A673 (cell line): ENCODE data around the gene BLACAT1. TPM values are rescaled to one million over a fixed set of nuclear protein-coding genes. Genes with fewer than 3 reads are reported as not detected.
A peak's percentile ranks its signal among the peaks of the same experiment; 100 is the strongest.

Experiments
- BruUV-seq: library from RNA; stranded (reverse); fragments of 400-500 nt; replicated peaks from 2 replicates; lab custom pipeline; 2021; lab: Mats Ljungman, UMichigan
- CTCF ChIA-PET: fragments of 300-600 bp; sonication (Branson Sonifier 250); formaldehyde crosslinking; loops from one replicate; lab custom pipeline; 2022; ENCODE audit warnings: antibody characterized with exemption; lab: Charles Lee
- POLR2A ChIA-PET: fragments of 300-600 bp; sonication (Branson Sonifier 250); formaldehyde crosslinking; loops from one replicate; lab custom pipeline; 2022; ENCODE audit warnings: antibody characterized with exemption; ENCODE audit not compliant: low non-redundant PET; lab: Charles Lee
- DNase-seq: peaks from one replicate; pipeline ENCODE4 v3.0.0-alpha.2; 2015; ENCODE audit warnings: low spot score
- H3K27ac ChIP-seq: fragments of 200-600 bp; sonication (generic); 2 replicates; pipeline ENCODE4 v1.5.1; 2016; ENCODE audit warnings: mixed run types, low read depth, mild to moderate bottlenecking, mixed read lengths, antibody characterized with exemption, low read length; ENCODE audit not compliant: poor library complexity, severe bottlenecking
- H3K27me3 ChIP-seq: fragments of 200-600 bp; sonication (generic); replicated peaks from 2 replicates; pipeline ENCODE4 v1.6.1; 2017; ENCODE audit warnings: mixed run types, low read depth, mild to moderate bottlenecking, mixed read lengths, antibody characterized with exemption, low read length; ENCODE audit not compliant: insufficient read depth, poor library complexity
- H3K36me3 ChIP-seq: fragments of 200-600 bp; sonication (generic); 2 replicates; pipeline ENCODE4 v1.6.1; 2016; ENCODE audit warnings: mixed run types, mild to moderate bottlenecking, mixed read lengths, antibody characterized with exemption, low read length; ENCODE audit not compliant: insufficient read depth, poor library complexity, severe bottlenecking
- H3K4me1 ChIP-seq: fragments of 200-600 bp; sonication (generic); 2 replicates; pipeline ENCODE4 v1.6.1; 2017; ENCODE audit warnings: mixed run types, mild to moderate bottlenecking, mixed read lengths, antibody characterized with exemption, low read length; ENCODE audit not compliant: insufficient read depth, poor library complexity, severe bottlenecking
- H3K4me3 ChIP-seq: fragments of 200-600 bp; sonication (generic); 2 replicates; pipeline ENCODE4 v1.5.1; 2016; ENCODE audit warnings: low read depth, mixed run types, mild to moderate bottlenecking, mixed read lengths, low read length; ENCODE audit not compliant: poor library complexity, severe bottlenecking
- H3K9me3 ChIP-seq: fragments of 200-600 bp; sonication (generic); 2 replicates; pipeline ENCODE4 v1.6.1; 2016; ENCODE audit warnings: mixed run types, low read depth, mild to moderate bottlenecking, mixed read lengths, antibody characterized with exemption, low read length; ENCODE audit not compliant: poor library complexity, severe bottlenecking
- EZH2 ChIP-seq: fragments of 200-600 bp; sonication (generic); IDR thresholded peaks from 2 replicates; pipeline ENCODE4 v1.6.1; 2017; ENCODE audit warnings: borderline replicate concordance, low read depth, mild to moderate bottlenecking, mixed read lengths, antibody characterized with exemption, low read length; ENCODE audit not compliant: poor library complexity, severe bottlenecking
- intact Hi-C: fragments of 100-400 bp; cut with micrococcal nuclease; formaldehyde crosslinking; loops from one replicate; pipeline ENCODE4 v1.10.0; 2022; ENCODE audit not compliant: unreplicated experiment
- total RNA-seq: library from RNA; stranded (reverse); gene quantifications from 2 replicates; pipeline ENCODE4 v1.2.3, GENCODE V29; 2021
- TF ChIP-seq, protein P1 (sequence below): fragments of 300-800, 200-600 bp; sonication (generic); conservative IDR thresholded peaks from 2 replicates; pipeline ENCODE4 v1.5.1; 2017; ENCODE audit warnings: low read depth, mild to moderate bottlenecking, antibody characterized with exemption, low read length, moderate library complexity, mixed read lengths

Gene BLACAT1
- total RNA-seq, 1 experiment from 2014 or later: 0.45 TPM

DNA sequence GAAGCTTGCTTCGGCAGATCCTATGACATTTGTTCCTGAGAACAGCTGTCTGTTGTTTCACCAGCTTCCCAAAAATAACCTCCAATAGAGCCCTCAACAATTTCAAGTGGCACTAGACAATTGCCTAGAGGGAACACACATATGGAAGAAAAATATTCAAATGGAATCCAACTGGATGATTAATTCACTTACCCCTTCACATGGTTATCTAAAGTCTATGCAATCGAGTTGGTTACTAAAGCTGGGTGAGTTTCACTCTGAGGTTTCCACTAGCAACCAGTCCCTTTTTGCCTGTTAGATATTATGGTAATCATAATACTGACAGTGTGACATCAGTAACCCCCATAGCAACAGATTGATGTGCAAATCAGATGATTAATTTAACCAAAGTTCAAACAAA, 34.0 kb downstream of the BLACAT1 start, which contains the start of gene LEMD1:
Gene LEMD1, minus strand, starts transcription at position 259 of the 400 bp plus-strand sequence. CDS start 1,520 bp downstream, outside the sequence.
- Histone ChIP-seq H3K27me3 (no peaks in the 10 kb centered on the region), H3K4me1 (peaks cover 60% of the 10 kb centered on the region), H3K36me3 (no peaks in the 10 kb centered on the region), H3K4me3 (no peak within 1 kb of the TSS), H3K27ac (peak within 1 kb of the TSS; percentile 36), H3K9me3 (no peaks in the 10 kb centered on the region)
- no peak for DNase-seq
- TF ChIP-seq, protein P1, sequence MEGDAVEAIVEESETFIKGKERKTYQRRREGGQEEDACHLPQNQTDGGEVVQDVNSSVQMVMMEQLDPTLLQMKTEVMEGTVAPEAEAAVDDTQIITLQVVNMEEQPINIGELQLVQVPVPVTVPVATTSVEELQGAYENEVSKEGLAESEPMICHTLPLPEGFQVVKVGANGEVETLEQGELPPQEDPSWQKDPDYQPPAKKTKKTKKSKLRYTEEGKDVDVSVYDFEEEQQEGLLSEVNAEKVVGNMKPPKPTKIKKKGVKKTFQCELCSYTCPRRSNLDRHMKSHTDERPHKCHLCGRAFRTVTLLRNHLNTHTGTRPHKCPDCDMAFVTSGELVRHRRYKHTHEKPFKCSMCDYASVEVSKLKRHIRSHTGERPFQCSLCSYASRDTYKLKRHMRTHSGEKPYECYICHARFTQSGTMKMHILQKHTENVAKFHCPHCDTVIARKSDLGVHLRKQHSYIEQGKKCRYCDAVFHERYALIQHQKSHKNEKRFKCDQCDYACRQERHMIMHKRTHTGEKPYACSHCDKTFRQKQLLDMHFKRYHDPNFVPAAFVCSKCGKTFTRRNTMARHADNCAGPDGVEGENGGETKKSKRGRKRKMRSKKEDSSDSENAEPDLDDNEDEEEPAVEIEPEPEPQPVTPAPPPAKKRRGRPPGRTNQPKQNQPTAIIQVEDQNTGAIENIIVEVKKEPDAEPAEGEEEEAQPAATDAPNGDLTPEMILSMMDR: no peak
- no peak for TF ChIP-seq EZH2
- ChIA-PET POLR2A (no interaction called here), CTCF (no interaction called here)
- intact Hi-C loops: no loop called here
- no TSS peak for BruUV-seq

DNA sequence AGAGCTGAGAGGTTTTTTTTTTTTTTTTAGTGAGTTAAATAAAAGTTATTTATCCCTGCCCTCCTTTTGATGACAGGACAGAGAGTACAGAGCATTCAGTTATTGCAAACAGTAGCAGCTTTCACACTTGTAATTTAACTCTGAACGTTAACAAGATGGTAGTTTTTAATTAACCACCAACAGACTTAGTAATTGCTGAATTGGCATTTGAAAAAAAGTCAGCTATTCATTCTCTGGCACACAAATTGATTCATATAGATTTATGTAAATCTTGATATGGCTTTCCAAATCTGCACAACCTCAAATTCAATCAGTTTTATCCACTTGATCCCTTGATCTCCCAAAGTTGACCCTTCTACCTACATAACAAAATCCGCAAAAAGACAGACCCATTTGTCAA, 34.9 kb downstream of the BLACAT1 start:
- POLR2A ChIA-PET: no interaction called here
- BruUV-seq: no TSS peak
- intact Hi-C loops: no loop called here

DNA sequence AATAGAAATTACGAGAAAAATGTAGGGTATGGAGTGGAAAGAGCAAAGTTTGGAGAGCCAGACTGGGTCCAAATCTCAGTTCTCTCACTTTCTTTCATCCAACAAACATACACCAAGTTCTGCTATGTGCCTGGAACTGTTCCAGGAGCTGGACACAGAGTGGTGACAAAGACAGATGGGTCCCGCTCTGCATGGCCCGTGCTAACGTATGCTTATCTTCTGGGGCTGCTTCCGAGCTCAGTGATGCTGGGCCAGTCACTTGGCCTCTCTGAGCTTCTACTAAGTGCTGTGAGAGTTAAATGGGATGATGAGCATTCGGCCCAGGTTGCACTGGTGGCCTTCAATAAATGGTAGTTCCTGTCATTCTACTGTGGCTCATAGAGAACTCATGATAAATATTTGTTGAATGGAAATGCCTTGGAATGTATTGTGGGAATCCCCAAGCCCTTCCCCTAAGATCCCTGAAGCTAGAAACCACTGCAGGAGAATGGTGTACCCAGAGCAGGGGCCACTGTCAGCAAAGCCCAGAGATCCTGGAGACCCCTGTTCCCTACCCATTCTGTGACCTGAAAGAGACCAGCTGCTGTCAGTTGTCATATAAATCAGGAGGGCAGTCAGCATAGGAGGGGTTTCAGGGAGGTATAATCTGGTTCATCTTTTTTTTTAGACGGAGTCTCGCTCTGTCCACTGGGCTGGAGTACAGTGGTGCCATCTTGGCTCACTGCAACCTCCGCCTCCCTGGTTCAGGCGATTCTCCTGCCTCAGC, 37.8 kb downstream of the BLACAT1 start:
- ChIA-PET POLR2A (no interaction called here), CTCF (interaction anchor here (1.5 kb wide), 1 partner anchor 67 kb away, joined by 5 read pairs; no protein-coding TSS in a partner anchor)
- intact Hi-C loops: no loop called here
- TF ChIP-seq, protein P1: no peak
- TF ChIP-seq EZH2: no peak
- no peaks in the 10 kb centered on the region for H3K36me3 ChIP-seq
- H3K27ac ChIP-seq: no peak overlapping the region
- H3K9me3 ChIP-seq: no peaks in the 10 kb centered on the region
- no peaks in the 10 kb centered on the region for H3K27me3 ChIP-seq
- DNase-seq: no peak
- H3K4me3 ChIP-seq: no peak overlapping the region
- peaks cover 31% of the 10 kb centered on the region for H3K4me1 ChIP-seq
- no TSS peak for BruUV-seq

More for the DNA sequence above, 34.9 kb downstream of the BLACAT1 start:
- Histone ChIP-seq H3K4me1 (peaks cover 60% of the 10 kb centered on the region), H3K4me3 (no peak overlapping the region), H3K36me3 (no peaks in the 10 kb centered on the region), H3K9me3 (no peaks in the 10 kb centered on the region), H3K27me3 (no peaks in the 10 kb centered on the region), H3K27ac (no peak overlapping the region)
- DNase-seq: no peak
- TF ChIP-seq EZH2: no peak
- TF ChIP-seq, protein P1: no peak
- CTCF ChIA-PET: no interaction called here
